ENCODE results near the gene FTSJ3.

Gene FTSJ3

DNA sequence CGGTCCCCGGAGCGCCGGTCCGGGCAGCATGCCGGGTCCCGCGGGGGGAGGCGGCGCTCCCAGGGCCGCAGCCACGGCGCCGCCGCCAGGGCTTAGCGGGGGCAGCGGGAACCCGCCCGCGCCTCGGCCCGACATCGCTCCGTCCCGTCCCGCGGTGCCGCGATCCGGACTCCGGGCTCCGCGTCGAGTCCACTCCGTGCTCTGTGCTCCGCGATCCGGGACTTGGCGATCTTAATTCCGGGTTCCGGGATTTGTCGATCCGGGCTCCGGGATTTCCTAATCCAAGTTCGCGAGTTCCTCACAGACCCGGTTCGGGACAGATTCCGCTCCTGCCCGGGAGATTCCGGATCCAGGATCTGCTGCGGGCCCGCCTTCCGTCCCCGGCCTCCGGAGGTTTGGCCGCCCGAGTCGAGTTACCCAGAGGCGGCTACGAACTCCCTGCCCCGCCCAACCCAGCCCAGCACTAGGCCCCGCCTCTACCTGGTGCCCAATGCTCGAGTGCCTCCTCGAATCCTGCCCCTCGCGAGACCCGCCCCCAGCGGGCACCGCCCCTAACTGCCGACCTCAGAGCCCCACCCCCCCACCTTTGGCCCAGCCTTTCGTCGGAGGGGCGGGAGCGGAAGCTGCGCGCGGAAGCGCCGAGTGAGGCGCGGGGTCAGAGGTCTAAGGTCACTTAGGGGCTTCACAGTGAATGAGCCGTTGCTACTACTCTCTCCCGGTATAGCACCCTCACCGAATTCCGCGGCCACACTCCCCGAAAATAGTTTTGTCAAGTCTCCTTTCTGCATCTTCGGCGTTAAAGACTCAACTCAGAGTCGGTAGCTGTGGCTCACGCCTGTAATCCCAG, 15.3 kb upstream of the FTSJ3 start, which contains the start of gene SMARCD2:
Gene SMARCD2 (minus strand): TSS at position 146 of the 847 bp plus-strand sequence. CDS start 11 bp downstream, at position 135.
- peak; percentile 98 to 99 for DNase-seq

DNA sequence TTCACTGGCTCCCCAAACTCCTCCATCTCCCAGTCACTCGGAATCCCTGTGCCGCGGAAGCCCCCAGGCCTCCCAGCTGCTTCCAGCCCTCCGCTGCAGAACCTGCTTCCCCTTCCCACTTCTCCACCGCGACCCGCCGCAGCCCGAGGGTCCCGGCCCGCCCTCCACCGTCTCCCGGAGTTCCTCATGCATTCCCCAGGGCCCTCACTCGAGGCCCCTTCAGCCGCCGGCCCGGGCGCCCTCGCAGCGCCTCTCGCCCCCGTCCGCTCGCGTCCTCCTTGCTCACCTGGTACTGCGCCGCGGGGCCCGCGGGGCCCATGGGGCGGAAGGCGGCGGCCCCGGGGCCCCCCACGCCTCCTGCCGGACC, 14.7 kb upstream of the FTSJ3 start:
- DNase-seq: no peak

DNA sequence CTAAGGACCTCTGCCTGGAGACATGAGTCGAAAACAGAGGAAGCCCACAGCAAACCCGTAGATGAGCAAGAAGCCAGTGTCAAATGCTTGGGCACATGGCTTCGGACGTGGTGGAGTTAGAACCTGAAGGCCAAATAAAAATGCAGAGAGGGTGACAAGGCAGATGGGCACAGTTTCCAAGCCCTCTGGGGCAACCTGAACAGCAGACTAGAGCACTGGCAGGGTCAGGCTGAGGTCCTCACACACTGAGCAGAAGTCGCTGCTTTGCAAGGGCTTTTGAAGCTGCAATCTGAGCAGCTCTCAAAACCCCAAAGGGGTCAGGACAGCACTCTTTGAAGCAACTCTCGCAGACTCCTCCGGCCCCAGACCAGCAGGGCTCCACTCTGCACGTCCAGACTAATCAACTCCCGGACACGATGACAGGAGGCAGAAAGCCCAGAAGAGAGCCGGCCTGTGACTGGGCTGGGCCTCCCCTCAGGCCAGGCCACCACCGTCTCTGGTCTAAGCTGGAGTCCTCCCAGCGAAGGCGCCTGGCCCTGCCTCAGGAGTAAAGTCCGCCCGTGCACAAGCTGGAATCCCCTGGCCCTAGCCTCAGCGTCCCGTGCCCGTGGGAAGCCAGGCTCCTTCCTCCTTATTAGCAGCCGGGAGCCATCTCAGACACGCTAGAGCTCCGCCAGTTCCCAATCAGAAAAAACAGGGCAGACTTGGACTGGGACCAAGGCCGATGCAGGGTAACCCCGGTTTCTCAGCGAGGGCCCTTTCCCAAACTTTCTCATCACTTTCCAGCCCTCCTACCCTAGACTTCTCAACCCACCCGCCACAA, 14.1 kb upstream of the FTSJ3 start:
- DNase-seq: no peak

DNA sequence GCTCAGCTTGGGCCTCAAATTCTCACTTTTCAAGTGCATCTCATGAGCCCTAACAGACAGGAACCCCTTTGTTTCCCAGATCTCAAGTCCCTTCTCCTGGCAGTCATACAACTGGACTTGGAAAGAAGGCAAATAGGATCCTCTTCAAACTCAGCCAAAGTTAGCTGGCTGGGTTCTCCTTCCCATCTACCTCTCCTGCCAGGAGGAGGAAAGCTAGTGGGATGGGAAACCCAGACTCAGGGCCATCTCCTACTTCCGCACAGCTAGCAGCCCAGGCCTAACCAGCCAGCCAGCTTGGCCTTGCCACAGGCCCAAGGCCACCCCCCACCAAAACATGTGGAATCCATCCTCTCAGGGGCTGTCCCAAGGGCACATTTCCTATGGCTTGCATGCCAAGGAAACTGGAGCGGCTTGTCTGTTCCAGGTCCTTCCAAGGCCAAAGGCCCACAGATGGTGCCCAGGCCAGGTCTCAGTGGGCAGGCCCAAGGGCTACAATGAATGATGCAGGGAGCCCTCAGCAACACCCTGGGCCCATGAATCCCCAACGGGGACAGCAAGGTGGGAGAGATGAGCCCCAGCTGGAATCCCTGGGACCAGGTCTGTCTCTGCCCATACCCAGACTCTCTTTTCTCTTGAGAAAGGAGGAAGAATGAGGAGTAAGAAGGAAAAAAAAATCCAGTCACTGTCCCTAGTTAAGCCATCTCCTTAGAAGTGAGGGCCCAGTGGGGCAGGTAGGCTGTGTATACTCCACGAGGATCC, 13.3 kb upstream of the FTSJ3 start:
- DNase-seq: no peak

DNA sequence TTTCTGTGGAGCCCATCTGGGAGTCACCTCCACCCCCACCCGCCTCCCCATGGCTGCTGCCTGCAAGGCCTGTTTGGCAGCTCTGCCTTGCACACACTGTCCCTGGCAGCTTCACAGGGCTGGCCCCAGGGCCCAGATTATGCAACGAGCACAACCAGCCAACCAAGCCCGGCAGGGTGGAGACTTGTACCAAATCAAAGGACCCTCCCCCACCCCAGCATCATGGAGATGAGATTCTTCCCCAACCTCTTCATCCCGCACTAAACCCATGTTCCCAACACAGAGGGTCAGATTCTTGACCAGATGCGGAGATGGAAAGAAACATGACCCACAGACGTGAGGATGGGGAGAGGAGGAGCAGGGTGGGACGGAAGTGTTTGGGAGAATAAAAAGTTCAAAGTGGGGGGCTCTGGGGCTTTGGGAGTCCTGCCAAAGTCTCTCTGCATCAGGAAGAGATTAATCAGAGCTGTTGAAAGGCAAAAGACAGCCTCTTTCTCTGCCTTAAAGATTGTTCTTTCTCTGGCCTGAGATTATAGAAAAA, 11.2 kb upstream of the FTSJ3 start:
- no peak for DNase-seq

DNA sequence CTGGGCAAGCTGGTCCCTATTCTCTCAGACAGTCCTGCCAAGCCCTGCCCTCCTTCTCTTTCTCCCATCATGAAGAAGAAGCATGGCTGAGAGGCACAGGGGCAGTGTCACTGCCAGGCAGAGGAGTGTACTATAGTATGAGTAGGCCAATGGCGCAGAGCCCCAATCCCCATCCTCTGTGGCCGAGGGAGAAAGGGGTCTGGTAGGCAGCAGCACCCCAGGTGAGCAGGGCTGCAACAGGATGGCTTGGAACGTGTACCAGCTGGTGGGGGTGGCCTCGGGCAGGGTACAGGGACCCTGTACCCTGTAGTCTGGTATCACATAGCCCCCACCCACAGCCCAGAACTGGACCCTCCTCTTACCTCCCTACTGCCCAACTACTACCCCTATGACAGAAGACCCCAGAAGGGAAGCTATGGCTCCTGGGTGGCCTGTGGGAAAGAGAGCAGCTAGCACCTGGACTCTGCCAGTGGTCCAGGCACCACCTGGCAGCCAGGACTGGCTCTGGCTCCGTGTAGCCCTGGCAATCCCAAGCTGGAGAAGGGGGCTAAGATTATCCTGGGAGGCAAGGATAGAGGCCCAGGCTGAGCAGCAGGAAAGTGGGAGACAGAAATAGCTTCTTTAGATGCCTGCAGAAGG, 10.6 kb upstream of the FTSJ3 start:
- DNase-seq: no peak

DNA sequence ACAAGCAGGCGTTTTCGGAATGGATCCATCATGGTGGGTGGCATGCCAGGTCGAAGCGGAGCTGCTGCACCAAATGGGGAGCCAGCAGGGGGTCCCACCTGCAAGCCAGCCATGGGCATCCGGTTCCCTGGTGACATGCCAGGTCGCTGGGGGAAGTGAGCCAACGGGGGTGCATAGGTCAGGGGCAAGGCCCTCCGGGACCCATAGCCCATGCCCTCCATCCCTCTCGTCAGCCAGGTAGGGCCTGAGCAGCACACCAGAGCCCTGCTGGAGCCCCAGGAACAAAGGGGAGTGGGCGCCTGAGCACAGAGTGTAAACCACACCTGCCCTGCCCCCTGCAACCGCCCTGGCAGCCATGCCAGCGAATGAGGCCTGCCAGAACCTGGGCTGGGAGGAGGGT, 10.0 kb upstream of the FTSJ3 start:
- no peak for DNase-seq

DNA sequence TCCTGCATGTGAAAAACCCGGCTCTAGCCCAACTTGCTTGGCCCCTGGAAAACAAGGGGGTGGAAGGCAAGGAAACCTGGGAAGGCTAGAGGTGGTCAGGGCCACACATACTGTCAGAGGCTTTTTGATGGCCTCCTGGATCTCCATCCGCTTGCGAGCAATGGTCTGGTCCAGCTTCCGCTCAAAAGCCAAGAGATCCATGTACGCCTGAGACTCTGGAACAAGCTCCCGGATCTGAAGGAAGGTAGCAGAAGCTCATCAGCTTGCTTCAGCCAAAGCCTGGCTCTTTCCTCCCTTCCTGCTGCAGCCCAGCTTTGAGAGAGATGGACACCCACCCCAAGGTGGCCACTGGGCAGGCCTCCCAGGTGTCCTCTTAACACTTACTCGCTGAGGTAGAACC, 9.3 kb upstream of the FTSJ3 start:
- no peak for DNase-seq

DNA sequence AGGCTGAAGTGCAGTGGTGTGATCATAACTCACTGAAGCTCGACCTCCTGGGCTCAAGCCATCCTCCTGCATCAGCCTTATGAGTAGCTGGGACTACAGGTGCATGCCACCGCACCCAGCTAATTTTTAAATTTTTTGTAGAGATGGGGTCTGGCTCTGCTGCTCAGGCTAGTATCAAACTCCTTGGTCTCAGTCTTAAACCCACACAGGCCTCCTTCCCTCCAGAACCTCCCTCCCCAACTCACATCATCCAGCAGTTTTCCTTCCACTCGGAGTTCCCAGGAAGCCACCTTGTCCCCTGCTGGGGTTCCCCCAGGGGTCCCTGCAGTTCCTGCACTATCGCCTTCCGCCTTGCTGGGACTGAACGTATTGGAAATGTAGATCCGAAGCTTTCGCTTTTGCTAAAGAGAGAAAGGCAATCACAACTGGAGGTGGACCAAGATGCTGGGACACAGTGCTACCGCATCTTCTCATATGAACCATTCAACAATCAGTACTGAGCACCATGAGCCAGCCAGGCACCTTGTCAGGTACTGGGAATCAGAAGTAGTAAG, 7.8 kb upstream of the FTSJ3 start:
- no peak for DNase-seq

DNA sequence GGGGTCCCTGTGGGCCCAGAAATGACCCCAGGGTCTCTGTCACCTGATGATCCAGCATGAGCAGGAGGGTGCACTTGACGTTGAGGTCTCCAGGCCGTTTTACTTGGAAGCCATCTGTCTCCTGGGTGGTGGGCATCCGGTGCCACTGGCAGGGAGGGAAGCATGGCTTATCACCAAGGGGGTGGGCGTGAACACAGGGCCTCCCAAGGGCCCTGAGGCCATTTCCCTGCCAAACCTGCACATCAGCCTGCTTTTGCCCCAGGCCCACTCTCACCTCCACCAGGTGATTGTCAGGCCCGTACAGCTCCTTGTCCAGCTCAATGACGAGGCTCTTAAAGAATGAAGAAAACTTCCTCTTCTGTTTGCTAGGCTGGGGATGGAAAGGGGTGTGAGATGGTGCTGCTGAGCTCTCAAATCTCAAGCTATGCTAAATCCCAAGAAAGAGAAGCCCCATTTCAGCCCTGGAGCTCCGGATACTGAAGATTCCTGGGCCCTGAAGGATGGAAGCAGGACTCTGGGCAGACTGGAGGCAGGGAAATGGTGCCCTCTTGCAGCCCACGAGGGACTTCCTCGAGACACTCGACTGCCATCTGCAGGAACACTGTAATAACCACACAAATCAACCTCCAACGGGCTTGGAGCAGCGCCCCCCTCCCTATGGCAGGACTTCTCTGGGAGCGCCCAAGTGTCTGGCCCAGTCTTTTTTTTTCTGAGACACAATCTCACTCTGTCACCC, 7.1 kb upstream of the FTSJ3 start:
- DNase-seq: peak; percentile 53 to 57

DNA sequence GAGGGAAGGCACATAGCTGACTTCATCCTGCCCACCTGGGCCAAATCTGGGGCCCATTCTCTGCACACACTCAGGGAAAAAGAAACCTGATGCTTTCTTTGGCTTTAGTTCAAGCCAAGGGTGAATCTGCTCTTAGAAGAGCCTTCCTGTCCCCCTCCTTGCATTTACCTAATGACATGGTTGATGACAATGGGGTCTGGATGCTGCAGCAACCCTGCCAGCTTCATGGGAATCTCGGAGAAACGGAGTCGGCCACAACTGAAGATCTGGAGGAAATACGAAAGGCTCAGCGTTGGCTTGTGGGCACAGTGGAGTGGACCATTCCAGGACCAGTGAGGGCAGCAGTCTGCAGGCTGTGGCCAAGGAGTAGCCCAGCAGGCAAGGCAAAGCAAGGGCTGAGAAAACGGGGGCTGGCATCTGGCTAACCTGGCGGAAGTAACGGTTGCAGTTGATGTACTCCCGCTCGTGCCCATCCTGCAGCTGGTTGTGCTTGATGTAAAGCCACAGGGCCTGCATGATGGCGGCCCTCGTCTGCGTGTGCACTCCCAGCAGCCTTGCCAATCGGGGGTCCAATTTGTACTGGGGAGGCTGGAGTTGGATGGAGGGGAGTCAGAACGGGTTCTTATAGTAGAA, 6.4 kb upstream of the FTSJ3 start:
- no peak for DNase-seq

DNA sequence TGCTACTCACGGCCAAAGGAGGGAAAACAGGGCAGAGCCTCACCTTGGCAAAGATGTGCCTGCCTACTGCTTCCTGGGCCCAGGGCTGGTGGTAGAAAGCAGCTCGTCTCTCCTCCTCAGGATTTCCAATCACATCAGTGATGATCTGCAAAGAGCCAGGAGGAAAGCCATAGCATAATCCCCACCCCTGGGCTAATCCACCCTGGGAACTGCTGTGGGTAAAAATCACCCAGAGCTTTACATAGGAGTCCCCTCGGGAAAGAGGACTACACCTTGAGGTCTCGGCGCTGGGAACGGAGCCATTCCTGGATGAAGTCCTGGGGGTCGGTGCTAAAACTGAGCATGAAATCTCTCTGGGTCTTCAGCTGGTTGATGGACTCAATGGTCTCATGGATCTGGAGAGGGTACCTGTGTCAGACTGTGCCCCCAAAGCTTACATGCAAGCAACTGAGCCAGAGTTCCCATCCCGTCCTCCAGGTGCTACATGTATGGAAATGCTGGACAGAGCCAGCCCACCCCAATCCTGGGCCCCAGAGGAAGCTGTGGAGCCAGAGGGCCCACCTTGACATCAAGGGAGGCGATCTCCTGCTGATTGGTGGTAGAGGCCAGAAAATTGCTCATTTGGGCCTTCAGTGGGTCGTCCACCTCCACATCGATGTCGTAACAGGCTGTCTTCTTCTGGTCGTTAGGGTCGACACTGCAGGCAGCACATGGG, 5.7 kb upstream of the FTSJ3 start:
- no peak for DNase-seq

DNA sequence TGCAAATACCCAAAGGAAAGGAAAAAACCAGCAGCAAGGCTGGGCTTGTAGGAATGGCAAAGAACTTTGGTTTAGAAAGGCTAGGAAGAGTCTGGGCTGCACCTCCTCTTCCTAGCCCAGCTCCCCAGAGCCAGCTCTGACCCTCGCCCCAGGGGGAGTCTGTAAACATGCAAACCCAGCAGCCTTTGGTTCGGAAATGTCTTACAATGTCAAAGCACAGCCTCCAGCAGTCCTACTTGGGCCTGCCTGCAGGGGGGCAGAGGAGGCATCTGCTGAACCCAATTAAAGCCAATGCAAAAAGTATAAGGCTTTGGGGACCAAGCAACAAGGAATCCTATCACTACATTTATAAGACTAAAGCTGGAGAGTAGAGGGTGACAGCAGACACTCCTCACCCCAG, 5.0 kb upstream of the FTSJ3 start:
- no peak for DNase-seq

DNA sequence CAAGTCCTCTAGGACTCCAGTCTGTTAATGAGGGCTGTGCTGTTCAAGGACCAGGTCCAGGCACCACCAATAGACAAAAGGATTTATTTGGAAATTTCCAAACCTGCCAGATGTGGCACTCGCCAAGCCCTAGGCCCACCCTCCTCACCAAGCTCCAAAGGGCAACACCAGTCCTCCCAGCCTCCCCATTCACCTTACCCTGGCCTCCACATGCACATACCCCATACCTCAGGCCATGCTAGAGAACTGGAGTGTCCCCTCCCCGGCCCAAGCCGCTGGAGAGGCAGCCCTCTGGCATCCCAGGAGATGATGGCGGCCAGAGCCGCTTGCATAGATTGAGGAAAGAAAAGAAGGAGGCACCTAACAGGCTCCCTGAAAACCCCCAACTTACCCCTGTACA, 4.6 kb upstream of the FTSJ3 start:
- no peak for DNase-seq

DNA sequence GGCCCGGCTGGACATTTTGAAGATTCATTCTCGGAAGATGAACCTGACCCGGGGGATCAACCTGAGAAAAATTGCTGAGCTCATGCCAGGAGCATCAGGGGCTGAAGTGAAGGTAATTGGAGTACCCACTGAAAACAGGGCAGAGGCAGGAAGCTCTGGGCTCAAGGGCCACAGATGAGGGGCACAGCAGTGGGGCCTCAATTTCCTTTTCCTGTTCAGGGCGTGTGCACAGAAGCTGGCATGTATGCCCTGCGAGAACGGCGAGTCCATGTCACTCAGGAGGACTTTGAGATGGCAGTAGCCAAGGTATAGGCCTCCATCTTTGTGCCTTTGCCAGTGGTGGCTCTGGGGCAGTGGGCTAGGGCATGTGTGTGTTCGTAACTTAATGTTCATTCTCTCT, 4.0 kb upstream of the FTSJ3 start:
- no peak for DNase-seq

DNA sequence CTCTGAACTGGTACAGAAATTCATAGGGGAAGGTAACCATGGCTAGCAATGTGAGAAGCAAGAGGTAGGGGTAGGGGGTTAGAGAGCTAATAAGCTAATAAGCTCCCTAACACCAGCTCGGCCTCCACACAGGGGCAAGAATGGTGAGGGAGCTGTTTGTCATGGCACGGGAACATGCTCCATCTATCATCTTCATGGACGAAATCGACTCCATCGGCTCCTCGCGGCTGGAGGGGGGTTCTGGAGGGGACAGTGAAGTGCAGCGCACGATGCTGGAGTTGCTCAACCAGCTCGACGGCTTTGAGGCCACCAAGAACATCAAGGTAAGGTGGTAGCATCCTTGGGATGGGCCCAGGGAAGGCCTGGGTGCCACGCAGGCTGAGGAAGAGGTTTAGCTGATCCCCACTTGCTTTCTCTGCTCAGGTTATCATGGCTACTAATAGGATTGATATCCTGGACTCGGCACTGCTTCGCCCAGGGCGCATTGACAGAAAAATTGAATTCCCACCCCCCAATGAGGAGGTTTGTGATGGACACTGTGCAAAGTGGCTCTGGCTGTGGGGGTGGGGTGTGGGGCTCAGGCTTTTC, 3.5 kb upstream of the FTSJ3 start:
- DNase-seq: no peak

DNA sequence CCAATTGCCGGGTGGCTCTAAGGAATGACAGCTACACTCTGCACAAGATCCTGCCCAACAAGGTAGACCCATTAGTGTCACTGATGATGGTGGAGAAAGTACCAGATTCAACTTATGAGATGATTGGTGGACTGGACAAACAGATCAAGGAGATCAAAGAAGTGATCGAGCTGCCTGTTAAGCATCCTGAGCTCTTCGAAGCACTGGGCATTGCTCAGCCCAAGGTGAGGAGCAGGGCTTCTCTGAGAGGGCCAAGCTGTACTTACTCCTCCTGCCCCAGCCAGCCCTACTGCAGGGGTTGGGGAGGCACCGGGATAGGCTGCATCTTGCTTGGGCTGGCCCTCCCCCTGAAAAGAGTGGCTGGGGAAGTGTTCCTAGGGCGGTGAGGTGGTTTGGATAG, 2.8 kb upstream of the FTSJ3 start:
- no peak for DNase-seq

DNA sequence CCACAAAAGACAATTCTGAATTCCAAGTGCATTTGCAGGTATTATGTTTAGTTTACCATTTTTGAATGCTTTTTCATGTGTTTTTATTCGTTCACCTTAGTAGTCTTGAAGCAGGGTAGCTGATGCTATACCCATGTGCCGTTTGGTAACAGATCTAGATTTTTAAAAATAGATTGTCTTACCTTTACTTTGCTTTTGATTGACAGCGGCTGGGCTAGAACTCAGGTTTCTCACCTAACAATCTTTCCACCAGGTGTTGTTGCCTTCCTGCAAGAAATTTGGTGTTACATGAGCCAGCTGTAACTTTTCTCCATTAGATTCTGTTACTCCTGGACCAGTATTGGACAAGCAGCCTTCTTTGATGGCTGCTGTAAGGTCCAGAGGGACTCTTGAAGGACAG, 1.5 kb upstream of the FTSJ3 start:
- no peak for DNase-seq

DNA sequence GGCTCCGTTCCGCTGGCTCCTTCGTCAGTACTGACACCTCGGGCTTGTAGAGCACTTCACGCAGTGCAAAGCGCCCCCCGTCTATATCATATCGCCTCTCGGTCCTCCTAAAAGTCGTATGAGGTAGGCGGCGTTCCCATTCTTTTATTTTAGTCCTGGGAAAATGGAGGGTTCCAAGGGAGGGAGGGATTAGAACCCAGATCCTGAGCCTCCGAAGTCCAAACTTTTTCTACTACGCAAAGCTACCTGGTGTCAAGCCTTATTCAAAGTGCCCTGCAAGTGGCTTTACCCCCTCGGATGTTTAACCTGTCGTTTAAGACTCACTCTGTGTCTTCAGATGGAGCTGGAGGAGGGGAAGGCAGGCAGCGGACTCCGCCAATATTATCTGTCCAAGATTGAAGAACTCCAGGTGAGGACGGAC, 348 bp upstream of the FTSJ3 start:
- no peak for DNase-seq

DNA sequence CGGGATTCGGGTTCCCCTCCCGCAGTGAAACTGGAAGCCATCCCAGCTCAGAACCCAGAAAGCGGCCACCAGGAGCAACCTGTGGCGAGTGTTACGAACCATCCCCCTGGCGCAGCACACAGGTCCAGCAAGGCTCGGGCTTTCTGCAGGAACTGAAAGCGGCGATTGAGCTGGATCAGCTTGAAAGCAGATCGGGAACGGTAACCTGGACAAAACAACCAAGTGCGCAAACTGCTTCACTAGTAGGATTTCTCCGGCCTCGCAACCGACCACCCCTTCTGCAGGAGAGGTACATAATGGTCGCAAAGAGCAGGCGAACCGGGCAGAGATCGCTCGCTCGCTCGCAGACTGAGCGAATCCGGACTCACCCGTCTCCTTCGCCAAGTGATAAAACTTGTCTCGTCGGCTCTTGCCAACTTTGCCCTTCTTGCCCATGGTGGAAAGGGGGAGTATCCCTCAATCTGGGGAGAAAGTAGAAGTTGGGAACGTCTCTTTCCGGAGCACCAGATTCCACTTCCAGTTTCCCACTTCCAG, 928 bp downstream of the FTSJ3 start:
- DNase-seq: no peak

Measured in stimulated activated CD4-positive, alpha-beta T cell treated with anti-CD3 and anti-CD28 coated beads, Interleukin-2, amount 100 ng/mL, for 48 hours (primary cell).